ENCODE results near the gene KIF12.

Gene KIF12

DNA sequence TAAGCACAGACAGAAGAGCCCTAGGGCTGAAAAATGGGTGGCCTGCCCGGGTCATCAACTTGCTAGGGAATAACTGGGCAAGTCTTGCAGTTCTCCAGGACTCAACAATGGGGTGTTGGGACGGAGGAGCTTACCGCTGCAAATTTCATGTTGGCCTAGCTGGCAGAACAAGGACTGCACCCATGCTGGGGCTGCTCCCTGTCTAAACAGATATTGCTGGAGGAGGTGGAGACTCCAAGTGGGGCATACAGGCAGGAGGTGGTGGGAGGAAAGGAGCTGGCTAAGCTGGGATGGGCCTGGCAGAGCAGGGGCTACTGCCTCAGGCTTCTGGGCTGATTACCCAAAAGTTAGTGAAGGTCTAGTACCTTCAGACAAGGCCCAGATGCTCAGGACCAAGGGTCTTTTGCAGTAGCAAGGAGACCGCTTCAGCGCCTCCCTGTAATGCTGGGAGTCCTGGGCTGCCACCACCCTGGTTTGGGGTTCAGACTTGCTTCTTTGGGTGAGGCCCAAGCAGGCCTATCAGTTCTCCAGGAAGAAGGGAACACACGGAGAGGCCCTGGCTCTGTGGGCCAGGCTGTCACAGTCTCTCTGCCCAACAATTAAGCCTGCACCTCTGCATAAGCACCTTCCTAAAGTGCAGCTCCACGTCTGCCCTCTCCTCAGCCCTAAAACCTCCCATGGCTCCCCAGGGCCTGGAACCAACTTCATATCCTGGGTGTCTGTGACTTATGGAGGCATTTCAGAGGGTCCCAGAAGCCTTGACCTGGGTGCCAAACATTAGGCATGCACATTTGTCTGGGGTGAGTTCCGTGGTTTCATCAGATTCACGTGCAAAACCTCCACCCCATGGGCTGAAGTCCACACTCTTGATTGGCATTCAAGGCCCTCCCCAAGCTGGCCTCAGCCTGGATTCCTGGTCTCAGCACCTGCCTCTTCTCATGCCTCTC, 24.2 kb upstream of the KIF12 start:
- no peak for DNase-seq

- no peak for DNase-seq
These were observed 23.3 kb upstream of the KIF12 start for GRCh38 chr9:114122136-114123027.

- DNase-seq = no peak
These were observed 22.4 kb upstream of the KIF12 start for GRCh38 chr9:114121227-114122135.

DNA sequence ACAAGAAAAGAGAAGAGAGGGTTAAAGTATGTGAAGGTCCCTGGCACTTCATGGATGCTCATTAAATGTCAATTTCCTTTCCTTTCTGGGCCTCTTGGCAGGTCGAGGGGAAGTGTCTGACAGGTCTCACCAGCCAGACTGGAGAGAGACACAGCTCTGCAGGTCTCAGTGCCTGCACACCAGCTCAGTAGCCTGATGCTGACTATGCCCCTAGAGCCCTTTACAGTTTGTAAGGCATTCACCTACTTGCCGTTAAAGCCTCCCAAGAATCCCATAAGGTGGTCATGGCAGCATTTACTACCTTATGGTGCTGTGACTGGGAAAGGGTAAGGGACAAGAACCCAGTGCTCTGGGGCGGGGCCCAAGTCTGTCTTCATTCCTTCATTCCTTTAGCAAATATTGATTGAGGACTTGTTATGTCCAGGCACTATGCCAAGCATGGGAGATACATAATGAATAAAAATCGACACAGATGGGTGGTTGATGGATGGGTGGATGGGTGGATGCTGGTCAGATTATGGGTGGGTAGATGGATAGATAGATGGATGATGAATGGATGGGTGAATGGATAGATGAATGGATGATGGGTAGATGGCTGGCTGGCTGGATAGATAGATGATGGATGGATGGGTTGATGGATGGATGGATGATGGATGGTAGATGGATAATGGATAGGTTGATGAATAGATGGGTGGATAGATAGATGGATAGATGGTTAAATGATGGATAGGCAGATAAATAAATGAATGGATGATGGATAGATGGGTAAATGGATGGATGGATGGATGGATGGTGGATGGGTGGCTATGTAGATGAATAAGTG, 21.3 kb upstream of the KIF12 start:
- DNase-seq = no peak

GRCh38 chr9:114119242-114120191, 20.4 kb upstream of the KIF12 start:
- DNase-seq = no peak

- DNase-seq = no peak
These were observed 19.1 kb upstream of the KIF12 start for GRCh38 chr9:114117996-114118830.

GRCh38 chr9:114117614-114117995, 18.5 kb upstream of the KIF12 start:
- DNase-seq = no peak

DNA sequence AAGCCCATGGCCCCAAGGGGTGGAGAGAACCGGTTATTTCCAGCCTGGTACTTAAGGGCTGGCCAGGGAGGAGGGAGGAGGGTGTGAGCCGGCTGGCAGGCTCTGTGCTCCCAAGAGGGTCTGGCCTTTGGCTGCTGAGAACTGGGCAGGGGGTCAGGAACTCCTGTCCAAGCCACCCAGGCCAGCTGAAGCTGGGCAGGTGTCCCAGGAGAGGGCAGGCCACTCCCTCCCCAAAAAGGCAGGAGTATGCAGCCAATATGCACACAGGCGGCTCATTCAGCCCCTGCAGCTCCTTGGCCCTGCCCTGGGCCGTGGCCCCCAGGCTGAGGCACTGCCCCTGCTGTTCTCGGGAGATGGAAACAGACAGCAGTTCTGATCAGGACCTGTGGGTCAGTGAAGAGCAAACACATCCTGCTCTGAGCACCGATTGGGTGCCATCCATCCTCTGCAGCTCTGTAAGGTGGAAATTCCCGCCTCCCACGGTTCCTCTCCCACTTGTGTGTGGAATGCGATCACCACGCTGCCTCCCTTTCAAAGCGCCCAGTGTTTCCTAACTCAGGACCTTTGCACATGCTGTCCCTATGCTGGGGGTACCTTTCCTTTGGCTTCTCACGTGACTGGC, 17.1 kb upstream of the KIF12 start:
- no peak for DNase-seq

DNA sequence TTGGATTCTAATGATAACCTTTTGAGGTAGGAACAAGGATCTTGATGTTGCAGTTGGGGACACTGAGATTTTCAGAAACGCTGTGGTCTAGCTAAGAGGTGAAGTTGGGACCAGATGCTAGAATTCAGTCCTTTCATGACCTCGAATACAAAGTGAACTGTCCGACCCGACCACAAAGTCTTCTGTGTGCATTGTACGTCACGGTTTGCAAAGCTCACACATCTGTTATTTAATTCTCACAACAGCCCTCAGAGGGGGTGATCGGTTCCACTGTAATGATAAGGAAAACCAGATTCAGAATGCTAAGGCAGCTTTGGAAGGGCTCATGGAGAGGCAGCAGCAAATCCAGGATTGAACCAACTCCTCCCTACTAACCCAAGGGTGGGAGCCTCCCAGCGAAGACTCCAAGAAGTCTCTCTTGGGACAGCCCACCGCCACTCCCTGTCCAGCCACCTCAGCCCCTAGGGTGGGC, 16.6 kb upstream of the KIF12 start:
- no peak for DNase-seq

DNA sequence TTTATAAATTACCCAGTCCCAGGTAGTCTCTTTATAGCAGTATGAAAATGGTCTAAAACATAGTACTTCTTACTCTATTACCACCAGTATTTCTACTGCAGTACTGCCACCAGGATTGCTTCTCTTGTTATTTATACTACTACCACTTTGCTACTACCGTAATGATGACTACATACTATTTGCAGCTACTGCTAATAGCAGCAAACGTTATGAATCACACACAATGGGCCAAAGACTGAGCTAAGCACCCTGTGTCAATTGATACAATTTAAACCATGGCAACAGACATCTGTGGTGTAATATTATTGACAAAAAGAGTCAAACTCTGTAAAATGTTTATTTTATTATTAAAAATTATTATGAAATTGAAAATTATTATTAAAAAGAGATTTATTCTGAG, 15.3 kb upstream of the KIF12 start:
- DNase-seq = no peak

GRCh38 chr9:114112778-114113584, 13.9 kb upstream of the KIF12 start:
- no peak for DNase-seq

DNA sequence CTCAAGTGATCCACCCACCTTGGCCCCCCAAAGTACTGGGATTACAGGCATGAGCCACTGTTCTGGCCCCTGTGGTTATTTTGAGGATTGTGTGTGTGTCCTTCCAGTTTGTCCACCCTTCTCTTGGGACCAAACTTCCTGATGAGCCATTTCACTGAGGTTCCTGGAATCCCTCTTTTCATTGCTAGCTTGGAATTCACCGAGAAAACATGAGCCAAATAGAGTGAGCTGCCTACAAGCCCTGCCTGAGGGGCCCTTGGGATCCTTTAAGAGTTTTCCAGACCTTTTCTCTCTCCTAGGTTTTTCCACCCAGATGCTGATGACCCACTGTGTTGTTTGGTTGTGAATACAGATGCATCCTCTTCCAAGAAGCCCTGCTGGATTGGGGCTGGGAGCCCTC, 13.2 kb upstream of the KIF12 start:
- DNase-seq = no peak

- DNase-seq = no peak
These were observed 11.1 kb upstream of the KIF12 start for GRCh38 chr9:114110180-114110579.

DNA sequence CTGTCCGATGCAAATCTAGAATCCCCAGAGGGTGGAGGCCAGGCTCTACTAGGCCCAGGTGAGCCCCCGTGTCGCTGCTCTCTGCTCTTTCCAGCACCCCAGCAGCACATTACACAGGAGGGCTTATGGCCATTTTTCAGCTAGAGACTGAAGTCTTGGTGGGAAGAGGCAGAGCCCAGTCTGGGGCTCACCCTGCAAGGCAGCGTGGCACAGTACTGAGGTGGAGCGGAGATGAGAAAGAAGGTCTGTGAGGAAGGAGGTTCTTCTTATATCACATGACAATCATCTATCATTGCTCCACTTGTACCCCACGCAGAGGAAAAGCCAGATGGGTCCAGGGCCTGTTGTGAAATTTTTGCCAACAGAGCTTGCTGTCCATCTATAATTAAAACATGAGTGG, 10.0 kb upstream of the KIF12 start:
- DNase-seq = no peak

- peak; percentile 51 for DNase-seq
These were observed 9.1 kb upstream of the KIF12 start for GRCh38 chr9:114108016-114108833.

GRCh38 chr9:114107286-114108001, 8.4 kb upstream of the KIF12 start:
- DNase-seq = no peak

DNA sequence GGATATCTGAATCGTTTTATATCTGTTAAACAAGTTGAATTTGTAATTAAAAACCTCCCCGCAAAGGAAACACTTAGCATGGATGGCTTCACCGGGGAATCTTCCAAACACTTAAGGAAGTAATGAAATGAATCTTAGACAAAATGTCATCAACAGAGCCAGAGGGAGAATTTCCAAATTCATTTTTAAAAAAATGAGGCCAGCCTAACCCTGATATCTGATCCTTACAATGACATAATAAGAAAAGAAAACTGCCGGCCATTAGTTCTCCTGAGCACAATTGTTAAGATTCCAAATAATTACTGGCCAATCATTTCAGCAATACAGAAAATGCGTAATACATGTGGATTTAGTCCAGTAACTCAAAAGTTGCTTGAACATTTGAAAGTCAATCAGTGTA, 6.1 kb upstream of the KIF12 start:
- DNase-seq = no peak

Data from activated T-cell treated with anti-CD3 and anti-CD28 coated beads, Interleukin-2, amount 50 U/mL, for 1 hour (primary cell).